Lower lobe of right lung (tissue), 2 donors: ENCODE measurements around the gene MARCKSL1. TPM values are rescaled to one million over a fixed set of nuclear protein-coding genes. Genes with fewer than 3 reads are reported as not detected.

Source experiments
- ATAC-seq, 2 donors: fragments of 200-7000 bp; cut with Tn5 transposase; one replicate each; pipeline ENCODE4 v1.9.1; 2020 to 2022; ENCODE audit warnings: mild to moderate bottlenecking in 2 of 2, moderate library complexity in 2 of 2
- DNase-seq: peaks from one replicate; pipeline ENCODE4 v3.0.0-alpha.2; 2020
- H3K27ac ChIP-seq: fragments of 200-600 bp; one replicate; pipeline ENCODE4 v1.8.0; 2022
- H3K27me3 ChIP-seq: fragments of 200-600 bp; one replicate; pipeline ENCODE4 v1.8.0; 2022; ENCODE audit warnings: low read depth
- H3K36me3 ChIP-seq: fragments of 200-600 bp; one replicate; pipeline ENCODE4 v1.8.0; 2022; ENCODE audit warnings: mild to moderate bottlenecking
- H3K4me1 ChIP-seq: fragments of 200-600 bp; one replicate; pipeline ENCODE4 v1.8.0; 2022
- H3K4me3 ChIP-seq: fragments of 200-600 bp; one replicate; pipeline ENCODE4 v1.8.0; 2022; ENCODE audit warnings: mild to moderate bottlenecking
- H3K9me3 ChIP-seq: fragments of 200-600 bp; one replicate; pipeline ENCODE4 v1.8.0; 2022
- intact Hi-C: fragments of 100-400 bp; cut with DNase I; formaldehyde crosslinking; loops from one replicate; pipeline ENCODE4 v1.11.0; 2022
- long read RNA-seq: library from polyadenylated mRNA; unstranded; transcript quantifications from one replicate; pipeline ENCODE4 v2.0.0, GENCODE V29; 2021
- total RNA-seq: library from RNA; stranded (reverse); fragmentation: NEBNext Ultra II Directional; extraction: Animal tissue kit (Norgen Biotek cat#: 25700); gene quantifications from one replicate; pipeline ENCODE4 v1.2.1, GENCODE V29; 2021
- TF ChIP-seq, protein P1 (sequence below): fragments of 200-600 bp; IDR thresholded peaks from one replicate; pipeline ENCODE4 v1.8.0; 2022; ENCODE audit warnings: antibody characterized with exemption, mild to moderate bottlenecking
- donor health status: DM: no; HTN: yes; CAD: no; lungs with severe emphysema.

Gene MARCKSL1, protein sequence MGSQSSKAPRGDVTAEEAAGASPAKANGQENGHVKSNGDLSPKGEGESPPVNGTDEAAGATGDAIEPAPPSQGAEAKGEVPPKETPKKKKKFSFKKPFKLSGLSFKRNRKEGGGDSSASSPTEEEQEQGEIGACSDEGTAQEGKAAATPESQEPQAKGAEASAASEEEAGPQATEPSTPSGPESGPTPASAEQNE
- 34.7 TPM for total RNA-seq
- long read RNA-seq, transcript MARCKSL1-201 (2 exons, 1,699 nt), result major isoform, 198 of 210 reads
- long read RNA-seq, partial matches to known transcripts, result 8 of 210 reads
- long read RNA-seq, other reads (novel, unspliced or antisense), result 4 of 210 reads

DNA sequence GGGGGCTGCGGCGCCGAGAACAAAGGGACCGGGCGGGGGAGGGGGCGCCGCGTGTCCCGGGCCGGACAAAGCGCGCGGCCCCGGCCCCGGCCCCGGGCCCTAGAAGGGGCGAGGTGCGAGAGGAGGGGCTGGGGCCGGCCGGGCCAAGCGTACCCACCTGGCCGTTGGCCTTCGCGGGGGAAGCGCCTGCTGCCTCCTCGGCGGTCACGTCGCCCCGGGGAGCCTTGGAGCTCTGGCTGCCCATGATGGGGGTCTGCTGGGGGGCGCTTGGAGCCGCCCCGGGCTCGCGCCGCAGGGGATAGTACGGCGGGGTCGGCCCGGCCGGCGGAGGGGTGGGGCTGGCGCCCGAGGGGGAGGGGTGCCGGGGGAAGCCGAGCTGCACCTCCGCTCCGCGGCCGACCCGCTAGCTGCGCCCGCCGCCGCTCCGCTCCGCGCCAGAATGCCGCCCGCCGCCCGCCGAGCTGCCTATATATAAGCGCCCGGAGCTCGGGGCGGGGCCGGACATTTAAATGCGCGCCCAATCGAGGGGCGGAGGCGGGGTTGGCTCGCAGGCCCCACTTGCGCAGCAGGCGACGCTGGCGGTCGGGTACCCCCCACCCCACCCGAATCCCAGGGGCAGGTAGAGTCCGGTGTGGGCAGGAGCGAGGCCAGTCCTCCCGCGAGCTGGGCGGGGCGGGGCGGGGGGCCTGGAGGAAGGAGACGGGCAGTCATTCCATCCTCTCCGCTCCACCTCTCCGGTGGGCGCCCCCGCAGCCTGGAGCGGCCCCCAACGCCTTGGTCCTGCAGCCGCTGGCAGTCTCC lies at the start of gene MARCKSL1:
Gene MARCKSL1 (minus strand): TSS at position 444 of the 801 bp plus-strand sequence. CDS start 200 bp downstream, at position 244.
- no peaks in the 10 kb centered on the region for H3K9me3 ChIP-seq
- H3K27me3 ChIP-seq, result no peaks in the 10 kb centered on the region
- H3K4me1 ChIP-seq, result peaks cover 63% of the 10 kb centered on the region
- peak; percentile 89 for DNase-seq
- H3K36me3 ChIP-seq, result peaks cover 23% of the 10 kb centered on the region
- peak; percentile 74 to 82 for ATAC-seq
- intact Hi-C loops, result no loop called here
- H3K4me3 ChIP-seq, result peak within 1 kb of the TSS; percentile 63
- peak within 1 kb of the TSS; percentile 60 for H3K27ac ChIP-seq
- TF ChIP-seq, protein P1, sequence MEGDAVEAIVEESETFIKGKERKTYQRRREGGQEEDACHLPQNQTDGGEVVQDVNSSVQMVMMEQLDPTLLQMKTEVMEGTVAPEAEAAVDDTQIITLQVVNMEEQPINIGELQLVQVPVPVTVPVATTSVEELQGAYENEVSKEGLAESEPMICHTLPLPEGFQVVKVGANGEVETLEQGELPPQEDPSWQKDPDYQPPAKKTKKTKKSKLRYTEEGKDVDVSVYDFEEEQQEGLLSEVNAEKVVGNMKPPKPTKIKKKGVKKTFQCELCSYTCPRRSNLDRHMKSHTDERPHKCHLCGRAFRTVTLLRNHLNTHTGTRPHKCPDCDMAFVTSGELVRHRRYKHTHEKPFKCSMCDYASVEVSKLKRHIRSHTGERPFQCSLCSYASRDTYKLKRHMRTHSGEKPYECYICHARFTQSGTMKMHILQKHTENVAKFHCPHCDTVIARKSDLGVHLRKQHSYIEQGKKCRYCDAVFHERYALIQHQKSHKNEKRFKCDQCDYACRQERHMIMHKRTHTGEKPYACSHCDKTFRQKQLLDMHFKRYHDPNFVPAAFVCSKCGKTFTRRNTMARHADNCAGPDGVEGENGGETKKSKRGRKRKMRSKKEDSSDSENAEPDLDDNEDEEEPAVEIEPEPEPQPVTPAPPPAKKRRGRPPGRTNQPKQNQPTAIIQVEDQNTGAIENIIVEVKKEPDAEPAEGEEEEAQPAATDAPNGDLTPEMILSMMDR, result no peak

DNA sequence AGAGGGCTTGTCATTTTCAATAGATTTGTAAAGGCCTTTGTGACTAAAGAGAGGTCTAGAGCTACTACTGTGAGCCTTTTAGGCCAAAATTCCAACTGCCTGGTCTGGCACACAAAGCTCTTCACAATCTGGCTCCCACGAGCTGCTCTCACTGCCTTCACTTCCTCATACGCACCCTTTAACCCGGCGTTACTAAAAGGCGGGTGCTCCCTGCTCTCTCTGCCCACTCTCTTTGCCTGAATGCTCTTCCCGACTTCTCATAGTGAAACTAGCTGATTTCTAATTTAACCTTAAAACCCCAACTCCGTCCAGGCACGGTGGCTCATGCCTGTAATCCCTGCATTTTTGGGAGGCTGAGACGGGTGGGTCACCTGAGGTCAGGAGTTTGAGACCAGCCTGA lies 44.0 kb upstream of the MARCKSL1 start:
- intact Hi-C loops, result no loop called here
- TF ChIP-seq, protein P1, result no peak
- no peak overlapping the region for H3K4me3 ChIP-seq
- ATAC-seq (peak in 1 of 2 donors; percentile 27), DNase-seq (no peak)
- H3K36me3 ChIP-seq, result peaks cover 100% of the 10 kb centered on the region
- H3K27ac ChIP-seq, result no peak overlapping the region
- H3K27me3 ChIP-seq, result no peaks in the 10 kb centered on the region
- H3K9me3 ChIP-seq, result no peaks in the 10 kb centered on the region
- H3K4me1 ChIP-seq, result no peaks in the 10 kb centered on the region

DNA sequence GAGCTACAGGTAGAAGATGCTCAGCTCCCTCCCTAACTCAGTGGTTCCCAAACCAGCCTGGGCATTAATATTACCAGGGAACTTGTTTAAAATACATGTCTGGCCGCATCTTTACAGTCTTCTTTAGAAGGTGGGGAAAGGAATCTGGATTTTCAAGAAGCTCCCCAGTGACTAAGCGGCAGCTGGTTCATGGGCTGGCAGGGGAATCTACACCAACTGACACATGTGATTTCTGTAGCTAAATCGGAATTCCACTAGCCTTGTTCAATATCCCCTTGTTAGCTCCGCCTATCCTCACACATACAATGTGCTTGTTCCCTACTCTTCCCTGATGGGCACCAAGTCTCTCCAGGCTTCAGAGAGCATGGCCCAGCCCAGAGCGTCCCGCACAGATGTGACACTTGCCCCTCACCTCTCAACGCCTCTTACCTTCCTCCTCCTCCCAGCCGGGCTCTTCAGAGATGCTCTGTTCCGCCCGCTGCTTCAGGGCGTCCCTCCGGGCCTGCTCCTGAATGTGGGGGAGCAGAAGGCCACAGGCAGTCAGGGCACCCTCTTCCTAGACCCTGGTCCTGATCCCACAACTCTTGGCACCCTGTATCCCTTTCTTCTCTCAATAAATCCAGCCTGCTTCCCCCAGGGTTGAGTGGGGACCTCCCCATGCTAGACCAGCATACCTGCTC lies 41.6 kb upstream of the MARCKSL1 start:
- no peaks in the 10 kb centered on the region for H3K4me1 ChIP-seq
- no peak overlapping the region for H3K27ac ChIP-seq
- DNase-seq (no peak), ATAC-seq (no peak)
- TF ChIP-seq, protein P1, result no peak
- intact Hi-C loops, result no loop called here
- no peaks in the 10 kb centered on the region for H3K9me3 ChIP-seq
- H3K36me3 ChIP-seq, result peaks cover 100% of the 10 kb centered on the region
- no peak overlapping the region for H3K4me3 ChIP-seq
- H3K27me3 ChIP-seq, result no peaks in the 10 kb centered on the region

DNA sequence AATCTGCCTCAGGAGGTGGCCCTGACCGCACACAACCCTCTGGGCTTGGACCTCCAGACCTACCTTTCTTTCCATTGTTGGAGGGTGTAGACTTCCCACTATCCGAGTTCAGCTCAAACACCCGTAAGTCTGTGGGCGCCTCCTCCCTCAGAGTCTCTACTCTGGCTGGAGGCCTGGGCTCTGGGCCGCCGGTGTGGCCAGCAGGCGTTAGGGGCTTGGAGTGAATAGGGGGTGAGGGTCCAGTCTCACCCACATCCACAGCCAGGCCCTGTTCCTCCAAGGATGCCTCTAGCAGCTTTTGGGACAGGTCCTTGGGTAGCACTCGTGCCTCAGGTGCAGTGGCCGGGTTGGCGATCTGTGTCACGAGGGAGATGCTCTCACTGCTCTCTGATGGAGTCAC lies 40.2 kb upstream of the MARCKSL1 start:
- Histone ChIP-seq H3K4me3 (no peak overlapping the region), H3K9me3 (no peaks in the 10 kb centered on the region), H3K27me3 (no peaks in the 10 kb centered on the region), H3K27ac (no peak overlapping the region), H3K4me1 (no peaks in the 10 kb centered on the region), H3K36me3 (peaks cover 99% of the 10 kb centered on the region)
- TF ChIP-seq, protein P1, result no peak
- DNase-seq (no peak), ATAC-seq (no peak)
- intact Hi-C loops, result no loop called here

DNA sequence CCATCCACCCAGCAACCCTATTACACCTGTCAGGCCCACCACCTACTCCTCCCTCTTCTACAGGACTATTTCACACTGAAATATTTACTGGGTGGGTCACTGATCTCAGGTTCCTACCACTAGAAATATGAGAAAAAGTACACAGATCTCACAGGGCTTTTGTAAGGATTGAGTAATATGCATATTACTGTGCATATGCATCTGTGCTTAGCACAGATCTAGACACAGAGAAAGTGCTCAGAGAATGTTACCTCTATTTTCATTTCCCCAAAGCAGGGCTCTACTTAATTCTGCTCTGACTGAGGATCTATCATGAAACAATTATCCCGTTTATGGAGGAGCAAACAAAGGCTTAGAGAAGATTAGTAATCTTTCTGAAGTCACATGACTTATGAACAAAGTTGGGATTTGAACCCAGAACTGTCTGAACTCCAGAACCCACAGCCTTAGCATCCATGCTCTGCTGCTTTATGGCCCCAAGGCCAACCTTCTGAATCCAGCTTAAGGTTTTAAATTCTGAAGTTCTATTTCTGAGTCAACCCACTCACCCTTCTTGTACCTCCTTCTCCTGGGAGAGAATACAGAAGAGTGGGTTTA lies 38.1 kb upstream of the MARCKSL1 start:
- Histone ChIP-seq H3K4me1 (no peaks in the 10 kb centered on the region), H3K9me3 (no peaks in the 10 kb centered on the region), H3K4me3 (no peak overlapping the region), H3K27me3 (no peaks in the 10 kb centered on the region), H3K36me3 (peaks cover 99% of the 10 kb centered on the region), H3K27ac (no peak overlapping the region)
- DNase-seq (no peak), ATAC-seq (no peak)
- TF ChIP-seq, protein P1, result no peak
- intact Hi-C loops, result no loop called here
